Psoas muscle (tissue), 8 donors: ENCODE measurements around the gene CTCFL. TPM values are rescaled to one million over a fixed set of nuclear protein-coding genes. Genes with fewer than 3 reads are reported as not detected.

Experiments used
- ATAC-seq, 4 donors: fragments of 200-7000 bp; cut with Tn5 transposase; one replicate each; pipeline ENCODE4 v1.9.1; 2020; ENCODE audit warnings: moderate library complexity in 3 of 4, mild to moderate bottlenecking in 2 of 4
- DNase-seq, 2 donors: peaks; one replicate each; pipeline ENCODE4 v3.0.0-alpha.2; 2020
- H3K27ac ChIP-seq: fragments of 200-600 bp; one replicate; pipeline ENCODE4 v1.8.0; 2022
- H3K27me3 ChIP-seq, 3 donors: fragments of 200-600 bp in 1 of 3; one replicate each; pipeline versions ENCODE4 v1.6.1 to v1.8.0; 2013 to 2022; ENCODE audit warnings: low read length in 2 of 3, mild to moderate bottlenecking in 2 of 3, moderate library complexity in 1 of 3; ENCODE audit not compliant: insufficient read depth in 3 of 3
- H3K36me3 ChIP-seq, 2 donors: fragments of 200-600 bp in 1 of 2; one replicate each; pipeline versions ENCODE4 v1.6.1 to v1.8.0; 2013 to 2022; ENCODE audit warnings: low read depth in 1 of 2, mild to moderate bottlenecking in 1 of 2, moderate library complexity in 1 of 2; ENCODE audit not compliant: insufficient read depth in 1 of 2
- H3K4me1 ChIP-seq: fragments of 200-600 bp; one replicate; pipeline ENCODE4 v1.8.0; 2022
- H3K4me3 ChIP-seq: fragments of 200-600 bp; one replicate; pipeline ENCODE4 v1.8.0; 2022; ENCODE audit warnings: mild to moderate bottlenecking
- H3K9me3 ChIP-seq: fragments of 200-600 bp; one replicate; pipeline ENCODE4 v1.8.0; 2022
- CTCF ChIP-seq: fragments of 200-600 bp; IDR thresholded peaks from one replicate; pipeline ENCODE4 v1.8.0; 2022; ENCODE audit warnings: antibody characterized with exemption
- WGBS, 3 donors: extraction: QIAGEN DNeasy Blood & Tissue Kit; methylation state at CpG; one replicate each; pipeline versions ENCODE4 v1.1.6 to v1.1.7; 2013; 5-methylcytosine and 5-hydroxymethylcytosine counted together
- intact Hi-C, 2 donors: fragments of 100-400 bp; cut with DNase I; formaldehyde crosslinking; loops; one replicate each; pipeline versions ENCODE4 v1.11.0 to v1.14.2; 2022
- polyA plus RNA-seq, 3 donors: library from polyadenylated mRNA; stranded (reverse); fragments of 200-250 nt; gene quantifications; one replicate each; pipeline ENCODE4 v1.2.3, GENCODE V29; 2013
- total RNA-seq, 4 donors: library from RNA; stranded (reverse); fragmentation: NEBNext Ultra II Directional in 2 of 4; extraction: Animal tissue kit (Norgen Biotek cat#: 25700) in 2 of 4; gene quantifications; one replicate each; pipeline versions ENCODE4 v1.2.1 to v1.2.4, GENCODE V29; 2021 to 2023
- donor health status: healthy with polysubstance abuse.
- donor health status: DM: no; HTN: no; CAD: no; lungs with moderate emphysema.
- donor health status: Bipolar disorder and iron deficiency.
- donor health status: healthy.
- donor health status: DM: yes; HTN: yes; CAD: no.
- donor health status: DM: no; HTN: no; CAD: no.
- donor health status: DM: no; HTN: no; CAD: no.
- donor health status: DM: yes; HTN: yes; CAD: no.

The CTCFL gene
- total and polyA plus RNA-seq, 7 donors = not detected

GRCh38 chr20:57525328-57526086, 567 bp upstream of the CTCFL start:
- Histone ChIP-seq H3K4me1 (no peaks in the 10 kb centered on the region), H3K27ac (no peak overlapping the region), H3K36me3 (no peaks in the 10 kb centered on the region), H3K27me3 (no peaks in the 10 kb centered on the region), H3K9me3 (no peaks in the 10 kb centered on the region), H3K4me3 (no peak overlapping the region)
- ATAC-seq = no peak
- DNase-seq = no peak
- TF ChIP-seq CTCF = no peak
- intact Hi-C loops = no loop called here
- 64 to 73% (median 72%) methylated on average over 9 to 10 of the region's 10 CpGs for WGBS, 3 donors

- Histone ChIP-seq H3K4me1 (no peaks in the 10 kb centered on the region), H3K27me3 (no peaks in the 10 kb centered on the region), H3K36me3 (no peaks in the 10 kb centered on the region), H3K9me3 (no peaks in the 10 kb centered on the region), H3K27ac (no peak overlapping the region), H3K4me3 (no peak overlapping the region)
- ATAC-seq (no peak), DNase-seq (no peak)
- intact Hi-C loops = no loop called here
- 87 to 90% (median 89%) methylated on average over 11 of the region's 11 CpGs for WGBS, 3 donors
- no peak for TF ChIP-seq CTCF
Measured at GRCh38 chr20:57523782-57524181, 1.2 kb downstream of the CTCFL start.

- no peaks in the 10 kb centered on the region for H3K27me3 ChIP-seq
- H3K4me1 ChIP-seq = no peaks in the 10 kb centered on the region
- intact Hi-C loops = no loop called here
- 67 to 72% (median 69%) methylated on average over 5 of the region's 5 CpGs for WGBS, 3 donors
- no peak for DNase-seq
- no peak overlapping the region for H3K27ac ChIP-seq
- H3K36me3 ChIP-seq = no peaks in the 10 kb centered on the region
- no peak overlapping the region for H3K4me3 ChIP-seq
- no peaks in the 10 kb centered on the region for H3K9me3 ChIP-seq
- ATAC-seq = no peak
- no peak for TF ChIP-seq CTCF
Measured at GRCh38 chr20:57522380-57523140, 2.4 kb downstream of the CTCFL start.

- Histone ChIP-seq H3K36me3 (no peaks in the 10 kb centered on the region), H3K4me3 (no peak overlapping the region), H3K9me3 (no peaks in the 10 kb centered on the region), H3K4me1 (no peaks in the 10 kb centered on the region), H3K27me3 (no peaks in the 10 kb centered on the region), H3K27ac (no peak overlapping the region)
- TF ChIP-seq CTCF = no peak
- no peak for DNase-seq
- 56 to 69% (median 57%) methylated on average over 5 of the region's 5 CpGs for WGBS, 3 donors
- ATAC-seq = no peak
- intact Hi-C loops = no loop called here
Measured at GRCh38 chr20:57517904-57518303, 7.0 kb downstream of the CTCFL start.
